ENCODE data around the gene SBF1.

SBF1 gene

DNA sequence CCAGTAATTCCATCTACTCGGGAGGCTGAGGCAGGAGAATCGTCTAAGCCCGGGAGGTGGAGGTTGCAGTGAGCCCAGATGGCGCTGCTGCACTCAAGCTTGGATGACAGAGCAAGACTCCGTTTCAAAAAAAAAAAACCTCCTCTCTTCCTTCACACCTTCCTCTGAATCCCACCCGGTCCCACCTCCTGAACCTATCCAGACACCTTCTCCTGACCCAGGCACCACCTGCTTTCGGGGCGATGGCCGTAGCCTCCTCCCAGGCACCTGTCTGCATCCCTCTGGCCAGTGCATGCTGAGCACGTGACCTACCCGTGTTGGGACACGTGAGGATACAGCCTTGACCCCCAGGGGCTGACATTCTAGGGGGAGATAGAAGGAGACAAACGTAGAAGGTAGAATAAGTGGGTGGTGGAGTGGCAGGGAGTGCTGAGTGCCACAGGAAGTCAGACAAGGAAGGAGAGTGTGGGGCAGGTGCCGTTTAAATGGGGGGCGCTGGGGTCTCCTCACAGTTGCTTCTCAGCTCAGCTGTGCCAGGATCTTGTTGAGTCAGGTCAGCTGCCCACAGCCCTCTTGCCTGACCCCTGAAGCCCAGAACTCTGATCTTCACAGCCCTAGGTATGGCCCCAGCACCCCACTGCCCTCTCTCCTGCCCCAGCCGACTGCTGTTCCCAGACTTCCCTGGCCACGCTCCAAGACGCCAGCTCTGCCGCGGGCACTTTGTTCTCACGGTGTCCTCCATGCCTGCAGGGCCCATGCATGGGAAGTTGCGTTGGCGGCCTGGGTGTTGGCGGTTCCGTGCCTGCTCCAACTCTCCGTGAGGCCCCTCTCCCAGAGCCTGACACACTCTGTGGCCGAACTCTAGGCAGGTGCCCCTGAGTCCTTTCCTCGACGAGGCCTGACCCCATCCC, 10.6 kb upstream of the SBF1 start:
- no peak for DNase-seq

DNA sequence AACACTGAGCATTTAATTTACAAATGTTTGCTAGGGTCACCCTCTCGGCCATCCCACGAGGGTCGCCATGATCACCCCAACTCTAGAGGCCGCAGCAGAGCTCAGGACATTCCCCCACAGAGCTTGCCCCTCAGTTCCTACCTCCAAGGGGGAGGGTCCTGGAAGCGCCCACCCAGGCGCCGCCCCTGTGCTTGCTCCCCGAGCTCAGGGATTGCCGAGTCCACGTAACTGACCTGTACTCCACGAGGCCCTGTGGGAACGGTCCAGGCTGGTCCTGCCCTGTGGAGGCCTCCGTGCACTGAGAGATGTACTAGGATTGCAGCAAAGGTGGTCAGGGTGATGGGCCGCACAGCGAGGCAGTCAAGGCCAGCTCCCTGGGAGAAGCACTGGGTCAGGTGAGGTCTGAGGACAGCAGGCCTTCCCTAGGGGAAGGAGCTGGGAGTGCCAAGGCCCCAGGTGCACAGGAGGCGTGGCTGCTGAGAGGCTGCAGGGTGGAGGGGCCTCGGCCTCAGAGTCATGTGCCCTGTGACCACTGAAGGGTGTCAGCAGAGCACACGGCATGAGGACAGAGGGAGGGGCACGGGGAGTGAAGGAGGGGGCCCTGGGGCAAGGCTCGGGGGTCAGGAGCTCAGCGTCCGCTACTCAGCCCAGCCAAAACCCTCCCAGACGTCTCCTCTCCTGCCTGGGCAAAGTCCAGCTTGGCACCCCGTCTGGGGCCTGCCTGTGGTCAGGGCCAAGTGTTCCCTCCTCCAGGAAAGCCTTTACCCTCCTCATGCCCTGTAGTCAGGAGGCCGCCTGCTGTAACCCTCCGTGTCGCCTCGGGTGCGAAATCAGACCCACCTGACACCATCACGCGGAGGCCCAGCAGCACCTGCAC, 9.4 kb upstream of the SBF1 start:
- DNase-seq = no peak

DNA sequence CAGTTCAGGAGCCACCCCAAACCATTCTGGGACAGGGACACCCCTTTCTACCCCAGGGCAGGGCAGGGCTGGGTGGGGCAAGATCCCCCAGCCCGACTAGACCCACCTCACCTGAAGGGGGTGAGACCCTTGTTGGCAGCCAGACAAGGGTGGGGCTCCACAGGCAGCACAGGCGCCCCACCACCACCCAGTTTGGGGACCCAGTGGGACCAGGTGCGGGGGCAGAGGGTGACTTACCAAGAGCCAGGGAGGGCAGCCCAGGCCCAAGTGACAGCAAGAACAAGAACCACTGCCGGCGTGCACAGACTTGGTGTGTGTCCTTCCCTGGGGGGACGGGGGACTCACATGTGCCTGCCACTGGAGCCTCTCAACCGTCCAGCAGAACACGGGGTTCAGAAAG, 8.7 kb upstream of the SBF1 start:
- DNase-seq = no peak

DNA sequence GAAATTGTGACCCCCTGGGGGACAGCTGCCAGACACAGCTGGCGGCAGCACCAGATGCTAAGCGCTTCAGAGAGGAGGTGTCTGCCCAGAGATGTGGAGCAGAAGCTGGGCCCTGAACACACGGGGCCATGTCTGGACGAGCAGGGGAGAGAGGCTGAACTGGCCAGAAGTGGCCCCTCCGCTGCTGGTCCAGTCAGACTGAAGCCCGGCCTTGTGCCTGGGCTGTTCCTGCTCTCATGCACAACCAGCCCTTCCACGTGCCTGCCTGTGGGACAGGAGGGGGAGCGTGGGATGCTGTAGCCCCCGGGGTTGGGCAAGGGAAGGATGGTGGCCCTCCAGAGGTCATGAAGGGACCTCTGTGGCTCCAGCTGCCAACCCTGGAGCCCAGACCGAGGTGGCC, 8.3 kb upstream of the SBF1 start:
- DNase-seq = no peak

DNA sequence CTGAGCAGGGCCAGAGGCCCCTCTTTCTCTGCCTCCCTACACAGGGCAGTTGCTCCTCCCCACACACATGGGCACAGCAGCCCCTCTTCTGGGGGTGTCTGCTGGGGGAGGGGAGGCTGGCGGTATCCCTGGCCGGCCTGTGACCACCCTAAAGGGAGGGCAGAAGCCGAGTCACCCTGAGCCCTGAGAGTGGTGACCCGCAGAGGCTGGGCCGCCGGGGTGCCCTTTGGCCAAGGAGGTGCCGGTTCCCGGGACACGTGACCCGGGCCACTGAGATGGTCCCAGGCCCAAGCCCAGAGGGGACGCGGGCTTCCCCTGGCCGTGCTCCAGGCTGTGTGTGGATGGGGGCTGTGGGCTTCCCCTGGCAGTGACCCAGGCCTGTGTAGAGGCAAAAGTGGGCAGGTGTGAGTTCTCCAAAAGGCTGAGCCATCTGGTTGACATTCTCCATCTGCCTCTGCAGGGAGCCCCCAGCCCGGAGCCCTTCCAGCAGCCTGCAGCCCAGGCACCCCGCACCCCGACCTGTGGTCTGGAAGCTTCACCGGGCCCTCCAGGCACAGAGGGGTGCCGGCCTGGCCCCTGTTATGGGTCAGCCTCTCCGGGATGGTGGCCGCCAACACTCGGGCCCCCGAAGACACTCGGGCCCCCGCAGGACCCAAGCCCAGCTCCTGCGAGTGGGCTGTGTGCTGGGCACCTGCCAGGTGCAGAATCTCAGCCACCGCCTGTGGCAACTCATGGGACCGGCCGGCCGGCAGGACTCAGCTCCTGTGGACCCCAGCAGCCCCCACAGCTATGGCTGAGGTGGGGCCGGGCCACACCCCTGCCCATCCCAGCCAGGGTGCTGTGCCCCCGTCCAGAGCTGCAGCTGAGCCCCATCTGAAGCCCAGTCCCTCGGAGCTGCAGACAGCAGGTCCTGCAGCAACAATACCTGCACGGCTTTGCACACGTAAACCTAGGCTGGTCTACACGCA, 7.6 kb upstream of the SBF1 start:
- no peak for DNase-seq

DNA sequence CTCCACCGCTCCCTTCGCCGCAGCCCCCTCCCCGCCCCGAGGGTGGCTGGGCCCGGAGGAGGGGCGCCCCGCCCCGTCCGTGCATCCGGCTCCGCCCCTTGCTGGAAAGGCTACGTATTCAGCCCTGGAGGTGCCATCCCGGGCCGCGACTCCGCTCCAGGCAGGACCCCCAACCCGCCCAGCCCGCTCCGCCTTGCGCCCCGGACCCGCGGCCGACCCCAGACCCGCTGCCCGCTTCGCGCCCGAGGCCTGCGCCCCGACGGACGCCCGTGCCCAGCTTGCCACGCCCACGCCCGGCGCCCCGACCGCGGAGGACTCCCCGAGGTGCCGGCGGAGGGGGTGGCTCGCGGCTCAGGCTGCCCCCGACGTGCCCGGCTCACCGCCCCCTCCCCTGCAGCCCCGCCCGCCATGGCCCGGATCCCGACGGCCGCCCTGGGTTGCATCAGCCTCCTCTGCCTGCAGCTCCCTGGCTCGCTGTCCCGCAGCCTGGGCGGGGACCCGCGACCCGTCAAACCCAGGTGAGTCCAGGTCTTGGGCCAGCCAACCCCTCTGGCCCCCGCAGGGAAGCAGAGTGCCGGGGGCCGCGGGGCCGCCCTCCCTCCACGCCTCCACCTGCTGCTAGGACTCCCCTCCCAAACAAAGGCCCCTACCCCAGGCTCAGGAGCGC, 6.7 kb upstream of the SBF1 start, which contains the start of gene ADM2:
TSS of gene ADM2 (plus strand) at position 104 of the 667 bp plus-strand sequence. CDS start at position 409, 305 bp downstream.
- DNase-seq = no peak

DNA sequence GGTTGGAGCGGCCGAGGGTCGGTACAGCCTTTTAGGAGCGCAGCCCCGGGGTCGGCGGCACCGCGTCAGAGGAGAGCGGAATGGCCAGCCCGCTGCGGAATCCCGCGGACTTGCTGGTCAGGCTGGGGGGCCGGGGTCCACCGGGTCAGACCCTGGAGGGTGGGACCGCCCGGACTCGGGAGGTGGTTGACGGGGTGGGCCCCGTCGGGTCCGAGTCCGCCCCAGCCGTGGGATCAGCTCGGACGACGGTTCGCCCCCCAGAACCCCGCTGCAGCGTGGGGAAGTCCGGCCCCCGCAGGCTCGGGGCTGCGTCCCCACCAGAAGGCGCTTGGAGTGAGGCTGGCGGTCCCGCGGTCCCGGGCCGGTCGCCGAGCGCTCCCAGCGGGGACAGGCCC, 6.2 kb upstream of the SBF1 start:
- DNase-seq = no peak

DNA sequence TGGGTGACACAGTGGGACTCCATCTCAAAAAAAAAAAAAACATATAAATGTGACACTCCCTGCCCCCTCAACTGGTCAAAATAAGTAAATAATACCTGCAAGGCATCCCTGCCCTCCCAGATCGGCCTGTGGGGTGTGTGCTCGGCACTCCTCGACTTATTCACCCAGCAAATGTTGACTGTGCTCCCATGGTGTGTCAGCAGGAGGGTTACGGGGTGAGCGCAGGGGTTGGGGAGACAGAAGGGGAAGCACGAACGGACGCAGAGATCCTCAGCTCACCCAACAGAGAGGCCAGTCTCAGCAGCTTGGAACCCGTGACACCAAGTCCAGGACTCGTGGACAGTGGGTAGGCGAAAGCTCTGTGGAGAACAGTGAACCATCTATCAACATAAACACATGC, 4.9 kb upstream of the SBF1 start:
- DNase-seq = no peak

DNA sequence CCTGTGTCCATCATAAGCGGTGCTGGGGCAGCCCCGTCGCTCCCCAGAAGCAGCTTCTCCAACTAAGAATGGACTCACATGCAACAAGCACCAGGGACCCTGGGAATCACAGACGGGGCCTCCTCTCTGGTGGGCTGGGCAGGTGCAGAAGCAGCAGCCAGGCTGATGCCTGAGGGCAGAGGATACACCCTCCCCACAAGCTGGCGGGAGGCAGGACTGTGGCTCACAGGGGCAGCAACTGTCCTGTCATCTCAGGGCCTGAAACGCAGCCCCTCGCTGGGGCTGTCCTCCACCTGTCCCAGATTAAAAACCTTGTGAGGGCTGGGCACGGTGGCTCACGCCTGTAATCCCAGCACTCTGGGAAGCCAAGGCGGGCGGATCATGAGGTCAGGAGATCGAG, 3.1 kb upstream of the SBF1 start:
- DNase-seq = no peak

DNA sequence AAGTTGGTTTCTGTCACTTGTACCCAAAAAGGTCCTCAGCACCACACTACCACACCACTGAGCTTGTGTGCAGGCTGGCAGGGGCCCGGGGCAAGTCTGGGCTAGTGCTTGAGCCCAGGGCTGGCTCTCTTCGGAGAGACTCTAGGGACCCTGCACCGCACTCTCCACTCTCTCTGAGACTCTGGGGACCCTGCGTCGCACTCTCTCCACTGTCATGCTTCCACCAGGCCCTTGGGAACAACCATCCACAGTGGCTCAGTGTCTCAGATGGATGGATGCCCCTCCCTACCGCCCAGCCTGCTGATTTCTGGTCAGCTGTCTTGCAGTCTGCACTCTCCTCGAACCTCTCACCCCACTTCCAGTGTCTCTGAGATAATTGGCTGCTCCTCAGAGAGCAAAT, 2.0 kb upstream of the SBF1 start:
- no peak for DNase-seq

DNA sequence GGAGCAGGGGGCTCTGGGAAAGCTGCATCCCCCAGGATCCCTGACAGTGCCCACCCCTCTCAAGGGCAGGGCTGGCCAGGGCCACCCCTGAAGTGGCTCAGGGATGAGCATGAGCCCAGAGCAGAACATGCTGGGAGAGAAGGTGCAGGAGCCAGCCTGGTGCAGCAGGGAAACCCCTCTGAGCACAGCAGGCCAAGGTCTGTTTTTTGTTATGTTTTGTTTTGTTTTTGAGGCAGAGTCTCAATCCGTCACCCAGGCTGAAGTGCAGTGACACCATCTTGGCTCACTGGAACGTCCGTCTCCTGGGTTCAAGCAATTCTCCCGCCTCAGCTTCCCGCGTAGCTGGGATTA, 792 bp upstream of the SBF1 start:
- no peak for DNase-seq

DNA sequence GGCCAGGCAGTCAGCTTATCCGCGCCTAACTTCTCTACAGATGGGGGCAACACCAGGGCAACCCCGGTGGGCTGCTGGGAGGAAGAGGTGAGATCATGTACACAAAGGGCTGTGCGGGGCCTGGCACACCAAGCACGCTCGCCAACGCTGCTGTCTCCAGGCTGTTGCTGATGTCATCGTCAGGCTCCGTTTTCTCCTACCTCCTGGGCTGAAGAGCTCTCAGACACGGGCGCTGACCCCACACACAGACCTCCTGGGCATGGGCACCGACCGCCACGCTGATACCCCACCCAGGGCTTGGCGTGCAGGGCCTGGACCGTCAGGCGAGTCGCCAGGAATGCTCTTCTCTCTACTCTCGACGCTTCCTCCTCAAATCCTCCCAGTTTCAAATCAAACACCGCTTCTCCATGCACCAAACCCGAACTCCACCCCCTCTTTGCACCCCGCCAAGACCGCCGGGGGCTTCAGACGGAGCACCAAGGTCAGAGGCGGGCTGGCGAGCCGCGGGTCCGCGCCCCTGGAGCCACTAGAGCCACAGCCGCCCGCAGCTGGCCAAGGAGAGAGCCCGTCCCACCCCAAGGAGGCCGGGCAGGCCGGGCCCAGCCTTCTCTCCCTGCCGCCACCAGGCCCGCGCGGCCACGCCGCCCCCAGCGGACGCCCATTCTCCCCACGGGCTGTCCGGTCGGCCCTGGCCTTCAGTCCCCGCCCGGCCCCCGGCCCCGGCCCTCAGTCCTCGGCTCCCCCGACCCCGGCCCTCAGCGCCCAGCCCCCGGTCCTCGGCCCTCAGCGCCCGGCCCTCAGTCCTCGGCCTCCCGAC, 772 bp downstream of the SBF1 start:
- peak; percentile 48 for DNase-seq

DNA sequence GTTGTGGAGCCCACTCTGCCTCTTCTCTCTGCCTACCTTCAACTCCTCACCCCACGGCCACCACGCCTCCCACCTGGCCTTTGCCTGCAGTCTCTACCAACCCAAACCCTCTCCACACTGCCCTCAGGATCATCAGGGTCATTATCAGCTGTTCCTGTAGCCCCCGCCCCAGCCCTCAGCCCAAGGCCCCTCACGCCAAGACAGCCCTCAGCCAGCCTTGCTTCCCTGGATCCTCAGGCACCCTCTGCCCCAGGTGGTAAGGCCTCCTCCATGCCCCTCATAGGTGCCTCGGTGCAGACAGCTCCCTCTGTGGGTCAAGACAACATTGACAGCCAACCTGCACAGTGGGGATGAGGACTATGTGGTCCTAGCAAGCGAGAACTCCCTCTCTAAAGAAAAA, 1.7 kb downstream of the SBF1 start:
- no peak for DNase-seq

DNA sequence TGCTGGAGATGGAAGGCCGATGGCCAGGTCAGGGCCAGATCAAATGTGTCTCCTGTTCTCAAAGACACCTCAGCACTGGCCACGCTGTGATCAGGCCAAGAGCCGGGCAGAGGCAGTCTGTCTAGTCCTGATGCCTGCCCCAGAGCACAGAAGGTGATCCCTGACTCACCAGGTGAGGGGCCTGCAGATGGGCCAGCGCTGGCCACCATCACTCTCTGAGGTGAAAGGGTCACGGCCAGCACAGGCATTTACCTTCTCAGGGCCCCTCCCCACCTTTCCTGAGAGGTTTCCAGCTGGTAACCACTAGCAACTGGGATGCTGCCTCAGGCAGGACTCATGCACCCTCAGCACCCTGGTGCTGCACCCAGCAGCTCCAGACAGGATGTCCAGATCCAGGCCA, 2.9 kb downstream of the SBF1 start:
- no peak for DNase-seq

DNA sequence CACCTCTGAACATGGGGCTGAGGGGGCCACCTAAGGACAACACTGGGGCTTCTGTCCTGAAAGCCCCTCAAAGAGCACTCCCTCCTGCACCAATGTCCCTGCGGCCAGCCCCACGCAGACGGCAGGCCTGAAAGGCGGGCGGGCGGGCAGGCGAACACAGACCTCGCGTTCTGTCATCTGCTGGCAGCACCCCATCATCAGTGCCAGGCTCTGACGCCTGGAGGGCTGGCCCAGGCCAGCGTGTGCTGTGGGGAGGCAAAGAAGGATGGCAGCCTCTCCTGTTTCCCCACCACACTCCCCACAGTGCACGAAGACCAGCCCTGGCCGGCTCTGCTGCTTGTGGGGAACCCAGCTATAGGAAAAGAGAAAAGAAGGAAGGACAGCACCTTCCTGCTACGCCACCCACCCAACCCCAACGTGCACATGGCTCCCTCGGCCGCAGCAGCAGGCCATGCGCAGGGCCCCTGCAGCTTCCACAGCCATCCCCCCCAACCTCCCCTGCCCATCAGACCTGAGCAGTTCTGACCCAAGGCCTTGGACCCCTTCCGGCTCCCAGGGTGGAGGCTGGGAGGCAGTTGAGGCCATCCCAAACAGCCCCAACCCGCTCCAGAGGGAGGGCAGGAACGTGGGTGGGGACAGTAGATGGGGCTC, 3.5 kb downstream of the SBF1 start:
- no peak for DNase-seq

DNA sequence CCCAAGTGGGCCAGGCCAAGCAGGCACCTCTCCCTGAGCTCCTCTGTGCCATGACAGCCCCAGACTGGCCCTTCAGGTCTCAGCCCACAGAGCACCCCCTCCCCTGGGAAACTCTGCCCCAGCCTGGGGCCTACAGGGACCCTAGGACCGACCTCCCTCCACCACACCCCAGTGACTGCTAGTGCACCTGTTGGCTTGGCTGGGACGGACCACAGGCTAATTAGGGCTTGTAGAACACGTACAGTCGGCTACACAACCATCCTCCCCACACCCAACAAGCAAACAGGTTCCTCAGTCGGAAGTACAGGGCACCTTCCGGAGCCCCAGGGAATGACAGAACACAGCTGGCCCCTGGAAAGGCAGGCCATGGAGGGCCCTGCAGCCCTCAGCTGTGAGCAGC, 4.3 kb downstream of the SBF1 start:
- DNase-seq = no peak

DNA sequence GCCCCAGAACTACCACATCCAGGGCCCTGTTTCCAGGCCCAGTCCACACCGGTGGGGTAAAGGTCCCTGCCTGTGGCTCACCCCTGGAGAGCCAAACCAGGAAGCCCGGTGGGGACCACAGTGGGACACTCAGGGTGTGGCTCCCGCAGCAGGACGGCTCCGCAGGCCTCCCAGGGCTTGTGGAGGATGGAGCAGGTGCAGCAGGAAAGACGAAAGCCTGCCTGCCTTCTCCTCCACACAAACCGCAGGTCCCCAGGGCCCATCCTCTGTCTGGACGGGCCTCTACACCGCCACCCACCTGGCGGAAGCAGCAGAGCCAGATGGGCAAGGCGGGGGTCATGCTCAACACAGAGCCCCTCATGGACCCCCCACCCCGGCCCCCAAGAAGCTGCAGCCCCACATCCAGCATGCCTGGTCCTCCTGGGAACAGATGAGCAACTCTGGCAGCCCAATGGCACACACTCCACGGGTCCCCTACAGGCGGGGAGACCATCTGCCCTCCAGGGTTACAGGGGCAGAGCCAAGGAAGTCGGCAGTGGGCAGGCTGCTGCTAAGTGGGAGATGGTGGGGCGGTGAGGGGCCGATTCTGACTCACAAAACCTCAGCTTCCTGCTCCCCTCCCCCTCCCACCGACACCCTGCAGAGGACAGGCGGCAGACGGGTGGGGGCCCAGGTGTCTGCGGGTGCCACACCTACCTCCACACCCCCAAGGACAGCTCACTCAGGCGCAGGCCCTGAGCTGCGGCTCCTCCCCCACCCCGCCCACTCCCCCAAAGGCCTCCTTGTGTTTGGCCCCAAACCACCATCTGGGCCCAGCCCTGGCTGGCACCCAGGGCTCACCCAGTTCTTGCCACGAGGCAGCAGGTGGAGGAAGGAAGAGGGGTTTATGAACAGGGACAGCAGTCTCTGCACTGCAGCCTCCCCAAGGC, 5.2 kb downstream of the SBF1 start:
- no peak for DNase-seq

DNA sequence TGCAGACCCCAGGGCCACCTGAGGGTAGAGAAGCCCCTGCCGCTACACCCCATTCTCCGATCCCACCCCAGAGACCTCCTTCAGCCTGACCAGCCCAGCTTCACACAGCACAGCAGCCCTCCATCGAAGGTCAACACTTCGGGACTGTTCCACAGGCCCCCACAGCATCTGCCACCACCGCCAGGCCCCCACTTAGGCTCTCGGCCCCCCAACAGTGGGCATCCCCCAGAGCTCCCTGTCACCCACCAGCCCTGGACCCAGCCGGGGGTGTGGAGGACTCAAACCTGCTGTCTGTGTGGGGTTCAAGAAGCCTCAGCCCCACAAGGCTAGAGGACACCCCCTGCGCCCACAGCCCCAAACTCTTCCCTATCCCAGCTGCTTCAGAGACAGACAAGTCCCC, 6.2 kb downstream of the SBF1 start:
- no peak for DNase-seq

DNA sequence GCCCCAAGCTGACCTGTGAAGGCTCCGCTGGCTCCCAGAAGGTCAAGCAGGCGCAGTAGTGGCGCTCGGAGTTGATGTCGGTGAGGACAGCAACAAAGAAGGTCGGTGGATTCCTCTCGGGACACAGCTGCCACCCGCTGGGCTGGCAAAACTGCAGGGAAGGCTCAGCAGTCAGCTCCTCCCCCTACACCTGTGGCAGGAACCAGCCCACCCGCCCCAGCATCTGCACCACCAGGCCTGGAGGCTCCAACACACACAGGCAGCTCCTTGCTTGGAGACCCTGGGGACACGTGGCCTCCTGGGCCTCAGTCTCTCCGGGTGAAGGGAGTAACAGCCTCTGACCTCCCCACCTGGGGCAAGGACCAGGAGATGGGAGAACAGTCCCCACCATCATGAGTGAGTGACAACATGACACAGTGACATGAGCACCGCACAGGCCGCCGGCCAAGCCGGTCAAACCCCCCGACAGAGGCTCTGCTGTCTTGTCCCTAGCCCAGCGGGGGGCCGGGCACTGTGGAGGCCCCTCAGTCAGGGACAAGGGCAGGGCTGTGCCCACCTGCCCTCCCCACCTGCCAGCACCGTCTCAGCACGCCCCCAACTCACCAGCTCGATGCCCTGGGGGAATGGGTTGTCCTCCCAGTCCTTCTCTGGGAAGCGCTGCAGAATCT, 6.9 kb downstream of the SBF1 start:
- no peak for DNase-seq

All from retina (tissue), 1 donor.